Peyer's patch (tissue), 4 donors: ENCODE measurements around the gene RNASE7.

Experiments used
- CTCF ChIP-seq, 6 experiments: fragments of 450-650 bp in 4 of 6; fragments of 200-600 bp in 2 of 6; sonication (generic) in 1 of 6; IDR thresholded peaks; one replicate each; pipeline ENCODE4 v1.5.1; 2017 to 2019; ENCODE audit warnings: antibody characterized with exemption in 6 of 6, mild to moderate bottlenecking in 3 of 6, moderate library complexity in 1 of 6
- POLR2A ChIP-seq, 2 donors: fragments of 450-650 bp; IDR thresholded peaks; one replicate each; pipeline ENCODE4 v1.5.1; 2017; ENCODE audit warnings: antibody characterized with exemption in 2 of 2, mild to moderate bottlenecking in 2 of 2, moderate library complexity in 2 of 2

- TF ChIP-seq POLR2A (IDR thresholded peaks at IDR 0.05) (no peak), CTCF (IDR thresholded peaks at IDR 0.05) (no peak)
Observed at GRCh38 chr14:21019366-21019765, 22.8 kb upstream of the RNASE7 start.
